Esophagus (tissue), 2 donors: ENCODE data around the gene SEMA5A. TPM values are rescaled to one million over a fixed set of nuclear protein-coding genes. Genes with fewer than 3 reads are reported as not detected.

Source experiments
- H3K27ac ChIP-seq, 2 donors: one replicate each; pipeline ENCODE4 v1.5.1; 2013; ENCODE audit warnings: low read depth in 2 of 2, mild to moderate bottlenecking in 2 of 2, inconsistent platforms in 1 of 2, low read length in 1 of 2, moderate library complexity in 1 of 2
- H3K27me3 ChIP-seq, 2 donors: one replicate each; pipeline ENCODE4 v1.6.1; 2013; ENCODE audit warnings: low read length in 2 of 2, control low read depth in 1 of 2, mild to moderate bottlenecking in 1 of 2; ENCODE audit not compliant: insufficient read depth in 2 of 2, control insufficient read depth in 1 of 2
- H3K36me3 ChIP-seq, 2 donors: one replicate each; pipeline ENCODE4 v1.6.1; 2013; ENCODE audit warnings: low read length in 1 of 2; ENCODE audit not compliant: control insufficient read depth in 2 of 2, insufficient read depth in 2 of 2
- H3K4me1 ChIP-seq, 2 donors: one replicate each; pipeline ENCODE4 v1.6.1; 2013; ENCODE audit warnings: low read length in 1 of 2; ENCODE audit not compliant: control insufficient read depth in 2 of 2, insufficient read depth in 2 of 2
- H3K4me3 ChIP-seq, 2 donors: one replicate each; pipeline ENCODE4 v1.5.1; 2013; ENCODE audit warnings: low read length in 2 of 2, mild to moderate bottlenecking in 2 of 2, low read depth in 1 of 2, moderate library complexity in 1 of 2
- H3K9me3 ChIP-seq, 2 donors: one replicate each; pipeline ENCODE4 v1.6.1; 2013; ENCODE audit warnings: mild to moderate bottlenecking in 2 of 2, low read depth in 1 of 2, low read length in 1 of 2, moderate library complexity in 1 of 2; ENCODE audit not compliant: control insufficient read depth in 2 of 2, insufficient read depth in 1 of 2
- WGBS, 2 donors: extraction: QIAGEN DNeasy Blood & Tissue Kit; methylation state at CpG; one replicate each; pipeline ENCODE4 v1.1.7; 2013; 5-methylcytosine and 5-hydroxymethylcytosine counted together
- polyA plus RNA-seq, 2 donors: library from polyadenylated mRNA; stranded (reverse); fragments of 200-250 nt; gene quantifications; one replicate each; pipeline ENCODE4 v1.2.3, GENCODE V29; 2013
- donor health status: healthy with polysubstance abuse.
- donor health status: Bipolar disorder and iron deficiency.

SEMA5A gene
- polyA plus RNA-seq, 2 donors, result 1.3 to 1.9 TPM

DNA sequence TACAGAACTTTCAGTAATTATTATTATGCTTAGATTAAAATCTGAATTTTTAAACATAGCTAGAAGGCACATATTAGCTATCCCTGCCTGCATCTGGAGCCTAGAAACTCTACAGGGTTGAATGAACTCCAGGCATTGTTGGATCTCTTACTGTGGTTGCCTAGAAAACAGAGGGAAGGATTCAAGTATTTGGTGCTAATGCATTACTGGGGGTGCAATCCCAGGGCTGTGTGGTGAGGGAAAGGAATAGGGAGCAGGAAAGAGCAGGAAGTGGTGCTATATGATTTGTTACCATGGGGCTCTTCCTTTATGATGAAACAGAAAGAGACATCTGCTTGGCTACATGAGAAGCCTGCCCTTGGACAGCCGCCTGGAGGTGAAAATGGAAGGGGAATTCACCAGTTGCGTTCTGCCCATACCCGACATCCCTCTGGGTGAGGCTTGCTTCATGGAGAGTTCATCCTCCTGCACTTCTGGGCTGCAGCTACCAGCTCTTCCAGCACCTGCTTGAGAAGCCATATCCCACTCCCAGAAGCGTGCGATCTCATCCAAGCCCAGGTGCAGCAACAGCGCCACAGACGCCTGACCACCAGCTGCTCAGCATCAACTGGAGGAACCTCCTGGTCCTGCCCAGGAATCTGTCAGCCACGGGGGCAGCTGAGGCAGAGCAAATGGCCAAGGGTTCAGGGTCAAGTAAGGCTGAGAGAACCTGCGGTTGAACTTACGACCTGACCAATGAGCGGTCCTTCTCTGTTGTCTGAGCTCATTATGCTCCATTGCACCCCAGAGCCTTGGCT lies 362.8 kb downstream of the SEMA5A start:
- no peaks in the 10 kb centered on the region for H3K9me3 ChIP-seq
- no peak overlapping the region for H3K27ac ChIP-seq
- H3K4me1 ChIP-seq, result no peaks in the 10 kb centered on the region
- WGBS, 2 donors, result 86 to 93% methylated on average over 11 of the region's 11 CpGs
- H3K36me3 ChIP-seq, result no peaks in the 10 kb centered on the region
- H3K4me3 ChIP-seq, result no peak overlapping the region
- H3K27me3 ChIP-seq, result no peaks in the 10 kb centered on the region

DNA sequence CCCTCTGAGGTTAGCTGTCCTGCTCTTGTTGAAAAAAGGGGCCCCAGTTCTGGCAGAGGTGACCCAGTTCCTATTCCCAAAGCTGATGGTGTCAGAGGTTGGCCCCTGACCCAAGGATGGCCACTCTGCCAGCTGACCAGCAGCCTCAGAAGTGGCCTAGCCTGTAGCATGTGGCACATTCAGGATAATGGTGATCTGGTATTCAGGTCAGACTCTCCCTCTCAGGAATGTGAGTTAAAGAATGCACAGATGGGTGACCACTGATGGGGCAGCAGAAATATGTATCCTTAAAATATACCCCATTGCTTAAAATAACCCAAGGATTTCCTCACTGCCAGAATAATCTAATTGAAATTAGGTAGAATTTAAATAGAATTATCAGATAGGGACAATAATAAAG lies 369.2 kb downstream of the SEMA5A start:
- H3K9me3 ChIP-seq, result peaks cover 0 to 2% of the 10 kb centered on the region in 2 donors
- no peak overlapping the region for H3K27ac ChIP-seq
- H3K4me1 ChIP-seq, result no peaks in the 10 kb centered on the region
- no peak overlapping the region for H3K4me3 ChIP-seq
- H3K27me3 ChIP-seq, result no peaks in the 10 kb centered on the region
- no peaks in the 10 kb centered on the region for H3K36me3 ChIP-seq

GRCh38 chr5:9174446-9174845 lies 371.4 kb downstream of the SEMA5A start:
- Histone ChIP-seq H3K27me3 (no peaks in the 10 kb centered on the region), H3K27ac (no peak overlapping the region)
- 82 to 83% methylated on average over 3 of the region's 3 CpGs for WGBS, 2 donors

DNA sequence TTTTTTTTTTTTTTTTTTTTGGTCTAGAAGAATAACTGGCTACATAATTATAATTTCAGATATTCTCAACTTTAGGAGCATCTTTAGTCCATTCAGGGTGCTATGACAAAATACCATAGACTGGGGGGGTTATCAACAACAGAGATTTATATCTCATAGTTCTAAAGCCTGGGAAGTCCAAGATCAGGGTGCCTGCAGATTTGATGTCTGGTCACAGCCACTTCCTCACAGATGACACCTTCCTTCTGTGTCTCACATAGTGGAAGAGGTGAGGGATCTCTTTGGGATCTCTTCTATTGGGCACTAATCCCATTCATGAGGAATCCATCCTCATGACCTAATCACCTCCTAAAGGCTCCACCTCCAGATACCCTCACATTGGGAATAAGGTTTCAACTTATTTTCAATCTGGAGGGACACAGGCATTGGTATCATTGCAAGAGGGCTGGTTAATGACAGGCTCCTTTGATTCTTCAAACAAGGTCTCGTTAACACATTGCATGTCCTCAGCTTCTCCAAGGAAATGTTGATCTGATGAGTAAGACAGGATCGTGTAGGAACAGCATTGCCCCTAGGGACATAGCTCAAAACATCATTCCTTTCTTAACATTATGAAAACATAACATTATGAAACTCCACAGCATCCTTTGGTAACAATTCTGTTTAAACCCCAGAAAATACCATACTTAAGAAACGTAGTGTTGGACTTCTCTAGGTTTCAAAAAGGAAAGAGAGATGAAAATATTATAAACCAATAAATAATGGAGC lies 372.4 kb downstream of the SEMA5A start:
- H3K36me3 ChIP-seq, result no peaks in the 10 kb centered on the region
- WGBS, 2 donors, result 36 to 55% methylated on average over 3 of the region's 3 CpGs
- peaks cover 0 to 2% of the 10 kb centered on the region in 2 donors for H3K9me3 ChIP-seq
- no peak overlapping the region for H3K4me3 ChIP-seq
- H3K27me3 ChIP-seq, result no peaks in the 10 kb centered on the region
- no peak overlapping the region for H3K27ac ChIP-seq
- H3K4me1 ChIP-seq, result no peaks in the 10 kb centered on the region

More at GRCh38 chr5:9174446-9174845, 371.4 kb downstream of the SEMA5A start:
- Histone ChIP-seq H3K36me3 (no peaks in the 10 kb centered on the region), H3K4me3 (no peak overlapping the region), H3K4me1 (no peaks in the 10 kb centered on the region), H3K9me3 (peaks cover 0 to 2% of the 10 kb centered on the region in 2 donors)

DNA sequence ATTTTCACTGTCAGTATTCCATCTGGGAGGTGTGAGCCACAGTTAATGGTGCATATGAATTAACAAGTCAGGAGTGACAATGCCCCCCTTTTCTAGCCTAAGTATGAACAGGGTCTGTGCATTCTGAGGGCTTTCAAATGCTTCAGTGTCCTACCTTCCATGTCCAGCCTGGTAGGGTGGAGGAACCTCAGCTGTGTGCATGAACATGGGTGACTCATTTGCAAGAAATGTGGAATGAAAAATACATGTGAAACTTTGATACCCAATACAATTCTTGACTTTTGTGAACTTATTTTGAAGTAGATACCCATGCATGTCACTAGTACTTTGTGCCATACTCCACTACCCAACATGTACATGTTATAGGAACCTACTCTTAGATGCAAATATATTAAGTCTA lies 375.8 kb downstream of the SEMA5A start:
- Histone ChIP-seq H3K4me3 (no peak overlapping the region), H3K9me3 (no peaks in the 10 kb centered on the region), H3K4me1 (no peaks in the 10 kb centered on the region), H3K27me3 (no peaks in the 10 kb centered on the region), H3K36me3 (no peaks in the 10 kb centered on the region), H3K27ac (no peak overlapping the region)

DNA sequence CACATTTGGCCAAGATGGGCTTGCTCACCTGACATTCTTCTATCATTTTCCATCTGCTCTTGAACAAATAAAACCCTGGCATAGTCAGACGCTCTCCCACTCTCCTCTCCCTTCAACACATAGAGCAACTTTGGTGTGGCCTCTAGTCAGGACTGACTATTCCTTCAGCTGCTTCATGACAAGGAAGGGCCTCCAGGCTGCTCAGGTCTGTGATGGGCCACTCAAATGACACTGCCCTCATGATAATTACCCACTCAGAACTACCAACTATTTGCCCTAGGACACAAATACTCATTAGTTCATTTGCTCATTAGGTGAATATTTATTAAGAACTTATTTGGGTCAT lies 376.3 kb downstream of the SEMA5A start:
- Histone ChIP-seq H3K27me3 (no peaks in the 10 kb centered on the region), H3K27ac (no peak overlapping the region)
- 47 to 55% methylated on average over 1 of the region's 1 CpG for WGBS, 2 donors

DNA sequence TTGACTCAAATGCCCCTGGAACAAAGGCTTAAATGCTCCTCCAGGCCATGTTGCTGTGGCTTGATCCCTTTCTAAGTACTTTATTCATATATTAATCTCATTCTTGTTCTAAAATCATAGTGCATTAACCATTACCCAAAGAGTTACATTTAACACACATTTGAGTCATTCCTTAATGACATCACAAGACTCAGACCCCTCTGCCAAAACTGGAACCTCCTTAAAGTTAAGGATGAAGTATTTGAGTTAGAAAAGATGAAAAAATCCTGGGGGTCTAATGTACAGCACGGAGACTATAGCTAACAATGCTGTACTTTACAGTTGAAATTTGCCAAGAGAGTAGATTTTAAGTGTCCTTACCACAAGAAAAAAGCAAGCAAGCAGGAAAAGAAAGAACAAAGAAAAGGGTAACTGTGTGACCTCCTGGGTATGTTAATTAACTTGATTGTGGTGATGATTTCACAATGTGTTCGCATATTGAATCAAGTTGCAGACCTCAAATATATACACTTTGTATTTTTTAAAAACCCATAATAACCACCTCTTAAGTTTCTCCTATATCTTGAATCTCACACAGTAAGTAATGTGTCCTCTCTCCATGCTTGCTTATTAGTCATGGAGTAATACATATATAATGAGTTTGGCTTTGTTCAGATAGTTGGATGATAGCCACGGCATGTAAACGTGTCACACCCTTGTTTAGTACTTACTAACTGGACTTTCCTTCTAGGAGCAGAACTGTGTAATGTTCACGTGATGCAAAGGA lies 376.9 kb downstream of the SEMA5A start:
- no peaks in the 10 kb centered on the region for H3K36me3 ChIP-seq
- 56 to 57% methylated on average over 5 of the region's 5 CpGs for WGBS, 2 donors
- no peaks in the 10 kb centered on the region for H3K27me3 ChIP-seq
- no peak overlapping the region for H3K4me3 ChIP-seq
- no peaks in the 10 kb centered on the region for H3K9me3 ChIP-seq
- H3K4me1 ChIP-seq, result no peaks in the 10 kb centered on the region
- H3K27ac ChIP-seq, result no peak overlapping the region

More for the DNA sequence above, 376.3 kb downstream of the SEMA5A start:
- H3K36me3 ChIP-seq, result no peaks in the 10 kb centered on the region
- no peaks in the 10 kb centered on the region for H3K9me3 ChIP-seq
- H3K4me3 ChIP-seq, result no peak overlapping the region
- no peaks in the 10 kb centered on the region for H3K4me1 ChIP-seq

DNA sequence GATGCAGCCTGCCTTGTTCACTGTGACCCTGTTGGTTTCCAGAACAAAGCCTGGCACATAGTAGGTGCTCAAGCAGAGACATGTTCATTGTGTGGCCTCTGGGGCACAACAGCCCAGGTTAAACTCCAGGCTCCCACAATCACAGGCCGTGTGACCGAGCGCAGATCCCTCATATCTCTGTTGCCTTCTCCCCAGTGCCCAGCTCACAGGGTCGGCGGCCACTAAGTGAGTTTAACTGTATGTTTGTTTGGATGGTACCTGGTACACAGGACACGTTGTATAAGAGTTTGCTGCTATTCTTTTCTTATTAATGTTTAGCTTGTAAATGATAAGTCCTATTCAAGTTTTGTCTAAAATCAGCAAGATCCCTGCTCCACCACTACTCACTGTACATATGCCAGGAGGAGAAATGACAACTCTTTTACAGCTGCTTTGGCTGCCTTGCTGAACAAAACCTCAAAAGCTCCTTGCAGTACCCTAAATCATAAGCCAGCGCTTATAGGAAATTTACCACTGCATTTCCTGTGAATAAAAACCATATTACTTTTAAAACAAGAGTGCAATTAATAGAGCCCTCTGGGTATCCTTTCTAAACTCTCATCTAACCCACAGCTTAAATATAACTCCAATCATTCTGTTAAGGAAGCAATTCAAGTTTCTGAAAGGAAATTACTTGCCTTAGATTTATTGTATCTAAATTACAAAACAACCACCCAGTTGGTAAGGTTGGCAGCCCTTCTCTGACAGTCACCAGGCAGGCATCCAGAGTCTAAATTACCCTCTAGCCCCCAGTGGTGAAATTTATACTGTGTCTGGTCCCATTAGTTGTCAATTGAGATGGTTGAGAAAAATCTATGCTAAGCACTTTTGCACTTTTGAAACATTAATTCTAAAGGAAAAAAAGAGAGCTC lies 379.4 kb downstream of the SEMA5A start:
- 85 to 86% methylated on average over 7 of the region's 7 CpGs for WGBS, 2 donors
- Histone ChIP-seq H3K4me1 (no peaks in the 10 kb centered on the region), H3K4me3 (no peak overlapping the region), H3K9me3 (no peaks in the 10 kb centered on the region), H3K27ac (no peak overlapping the region), H3K36me3 (no peaks in the 10 kb centered on the region), H3K27me3 (no peaks in the 10 kb centered on the region)

DNA sequence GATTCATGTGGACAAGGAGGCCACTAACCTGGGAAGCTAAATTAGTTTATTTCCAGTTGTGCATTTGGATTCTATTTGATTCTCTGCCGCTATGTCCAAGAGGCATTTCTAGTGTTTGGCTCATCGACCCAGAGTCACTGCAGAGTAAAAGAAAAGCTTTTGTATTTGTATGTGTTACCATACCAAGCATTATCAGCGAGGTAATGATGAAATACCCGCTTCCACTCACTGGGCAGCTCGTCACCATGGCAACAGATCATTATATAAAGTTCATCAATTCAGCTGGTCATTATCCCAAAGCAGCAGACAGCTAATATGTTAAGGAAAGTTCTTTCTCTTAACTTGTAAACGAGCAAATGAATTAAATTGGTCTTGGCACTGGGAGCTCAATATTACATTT lies 380.3 kb downstream of the SEMA5A start:
- Histone ChIP-seq H3K4me3 (no peak overlapping the region), H3K27me3 (no peaks in the 10 kb centered on the region), H3K36me3 (no peaks in the 10 kb centered on the region), H3K9me3 (no peaks in the 10 kb centered on the region), H3K4me1 (no peaks in the 10 kb centered on the region), H3K27ac (no peak overlapping the region)
- WGBS, 2 donors, result 78 to 84% methylated on average over 6 of the region's 6 CpGs
